HepG2 (cell line): Measurements from ENCODE around the gene IGLL1. TPM values are rescaled to one million over a fixed set of nuclear protein-coding genes. Genes with fewer than 3 reads are reported as not detected.
A peak's percentile ranks its signal among the peaks of the same experiment; 100 is the strongest.

ENCODE experiments used
- FOXC1 ChIP-seq: sonication (generic); formaldehyde crosslinking; IDR thresholded peaks from 2 replicates; pipeline ENCODE4 v1.8.0; 2022; ENCODE audit warnings: mild to moderate bottlenecking, missing genetic modification reagents, borderline replicate concordance
- FOXK2 ChIP-seq: fragments of 450-650 bp; IDR thresholded peaks from 2 replicates; pipeline ENCODE4 v1.6.1; 2016
- GABPB1 ChIP-seq: IDR thresholded peaks from 2 replicates; pipeline ENCODE4 v1.6.1; 2016; ENCODE audit warnings: mild to moderate bottlenecking, missing genetic modification reagents, moderate library complexity, missing compliant biosample characterization
- MAX ChIP-seq: IDR thresholded peaks from 2 replicates; pipeline ENCODE4 v1.6.1; 2012; ENCODE audit warnings: inconsistent platforms
- NFIB ChIP-seq: sonication (generic); formaldehyde crosslinking; IDR thresholded peaks from 2 replicates; pipeline ENCODE4 v1.9.0; 2021; ENCODE audit warnings: missing genetic modification reagents, mild to moderate bottlenecking, borderline replicate concordance
- RFX3 ChIP-seq: IDR thresholded peaks from 2 replicates; pipeline ENCODE4 v1.6.1; 2016; ENCODE audit warnings: missing biosample characterization, missing genetic modification reagents
- RNF2 ChIP-seq: fragments of 450-650 bp; conservative IDR thresholded peaks from 2 replicates; pipeline ENCODE4 v1.6.1; 2016; ENCODE audit warnings: low read depth
- TEAD3 ChIP-seq: optimal IDR thresholded peaks from 2 replicates; pipeline ENCODE3; 2016; ENCODE audit warnings: borderline replicate concordance
- TFDP2 ChIP-seq: sonication (generic); formaldehyde crosslinking; IDR thresholded peaks from 2 replicates; pipeline ENCODE4 v1.4.0; 2020; ENCODE audit warnings: missing genetic modification reagents
- YEATS4 ChIP-seq: sonication (generic); formaldehyde crosslinking; IDR thresholded peaks from 2 replicates; pipeline ENCODE4 v1.4.0; 2020; ENCODE audit warnings: missing genetic modification reagents, borderline replicate concordance
- ZBED4 ChIP-seq: sonication (generic); formaldehyde crosslinking; IDR thresholded peaks from 2 replicates; pipeline ENCODE4 v1.4.0; 2020; ENCODE audit warnings: missing genetic modification reagents, borderline replicate concordance
- ZNF44 ChIP-seq: sonication (generic); formaldehyde crosslinking; IDR thresholded peaks from 2 replicates; pipeline ENCODE4 v1.5.1; 2020; ENCODE audit warnings: mild to moderate bottlenecking, missing genetic modification reagents
- ZNF557 ChIP-seq: sonication (generic); formaldehyde crosslinking; IDR thresholded peaks from 2 replicates; pipeline ENCODE4 v1.4.0; 2020; ENCODE audit warnings: missing genetic modification reagents
- ZNF761 ChIP-seq: sonication (generic); formaldehyde crosslinking; conservative IDR thresholded peaks from 2 replicates; pipeline ENCODE4 v1.4.0; 2020; ENCODE audit warnings: mild to moderate bottlenecking, missing genetic modification reagents
- polyA plus RNA-seq, 8 experiments: library from polyadenylated mRNA; depleted of rRNA in 3 of 8; stranded (reverse) in 7 of 8; unstranded in 1 of 8; fragments of >200 nt; fragmentation: Illumina TruSeq in 4 of 8; extraction: Trizol in 4 of 8; gene quantifications; 2 replicates each; pipeline versions ENCODE4 v1.2.1 to v1.2.3, GENCODE V29; 2011 to 2016; ENCODE audit warnings: low read depth in 4 of 8, missing spikeins in 1 of 8, mixed read lengths in 1 of 8; ENCODE audit not compliant: insufficient read depth in 1 of 8
- total RNA-seq, 5 experiments: library from RNA; depleted of rRNA; stranded (reverse); fragments of >200 nt; fragmentation: Illumina TruSeq; extraction: Trizol; gene quantifications; 2 replicates each; pipeline ENCODE4 v1.2.3, GENCODE V29; 2016; ENCODE audit warnings: low read depth in 1 of 5
- TF ChIP-seq, protein P1 (sequence below): IDR thresholded peaks from 2 replicates; pipeline ENCODE4 v1.6.1; 2012; ENCODE audit warnings: low read length, improper control_type of control experiment

Gene IGLL1
- total and polyA plus RNA-seq, 2 of the 13 experiments (the other 11 are each of a cell fraction or from before 2014, with no cell fraction given) = not detected

GRCh38 chr22:23591201-23591791 is 11.2 kb upstream of the IGLL1 start (continued):
- TF ChIP-seq TFDP2 = no peak
- no peak for TF ChIP-seq ZNF44 (CRISPR knock-in tag)
- TF ChIP-seq FOXK2 = no peak
- no peak for TF ChIP-seq ZNF761 (CRISPR knock-in tag)
- TF ChIP-seq GABPB1 (CRISPR knock-in tag) = peak; percentile 24; the same call in 1 of the 2 replicates
- TF ChIP-seq MAX = no peak; the same call in 1 of the 2 replicates
- TF ChIP-seq NFIB = no peak
- no peak for TF ChIP-seq ZNF557 (CRISPR knock-in tag)
- TF ChIP-seq TEAD3 (CRISPR knock-in tag) = peak; percentile 18
- TF ChIP-seq ZBED4 (CRISPR knock-in tag) = no peak
- no peak for TF ChIP-seq FOXC1 (CRISPR knock-in tag)
- no peak for TF ChIP-seq RNF2
- TF ChIP-seq YEATS4 (CRISPR knock-in tag) = no peak
- TF ChIP-seq, protein P1, sequence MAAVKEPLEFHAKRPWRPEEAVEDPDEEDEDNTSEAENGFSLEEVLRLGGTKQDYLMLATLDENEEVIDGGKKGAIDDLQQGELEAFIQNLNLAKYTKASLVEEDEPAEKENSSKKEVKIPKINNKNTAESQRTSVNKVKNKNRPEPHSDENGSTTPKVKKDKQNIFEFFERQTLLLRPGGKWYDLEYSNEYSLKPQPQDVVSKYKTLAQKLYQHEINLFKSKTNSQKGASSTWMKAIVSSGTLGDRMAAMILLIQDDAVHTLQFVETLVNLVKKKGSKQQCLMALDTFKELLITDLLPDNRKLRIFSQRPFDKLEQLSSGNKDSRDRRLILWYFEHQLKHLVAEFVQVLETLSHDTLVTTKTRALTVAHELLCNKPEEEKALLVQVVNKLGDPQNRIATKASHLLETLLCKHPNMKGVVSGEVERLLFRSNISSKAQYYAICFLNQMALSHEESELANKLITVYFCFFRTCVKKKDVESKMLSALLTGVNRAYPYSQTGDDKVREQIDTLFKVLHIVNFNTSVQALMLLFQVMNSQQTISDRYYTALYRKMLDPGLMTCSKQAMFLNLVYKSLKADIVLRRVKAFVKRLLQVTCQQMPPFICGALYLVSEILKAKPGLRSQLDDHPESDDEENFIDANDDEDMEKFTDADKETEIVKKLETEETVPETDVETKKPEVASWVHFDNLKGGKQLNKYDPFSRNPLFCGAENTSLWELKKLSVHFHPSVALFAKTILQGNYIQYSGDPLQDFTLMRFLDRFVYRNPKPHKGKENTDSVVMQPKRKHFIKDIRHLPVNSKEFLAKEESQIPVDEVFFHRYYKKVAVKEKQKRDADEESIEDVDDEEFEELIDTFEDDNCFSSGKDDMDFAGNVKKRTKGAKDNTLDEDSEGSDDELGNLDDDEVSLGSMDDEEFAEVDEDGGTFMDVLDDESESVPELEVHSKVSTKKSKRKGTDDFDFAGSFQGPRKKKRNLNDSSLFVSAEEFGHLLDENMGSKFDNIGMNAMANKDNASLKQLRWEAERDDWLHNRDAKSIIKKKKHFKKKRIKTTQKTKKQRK = no peak
- TF ChIP-seq RFX3 (CRISPR knock-in tag) = no peak
